ENCODE measurements around the gene ARHGAP20.

DNA sequence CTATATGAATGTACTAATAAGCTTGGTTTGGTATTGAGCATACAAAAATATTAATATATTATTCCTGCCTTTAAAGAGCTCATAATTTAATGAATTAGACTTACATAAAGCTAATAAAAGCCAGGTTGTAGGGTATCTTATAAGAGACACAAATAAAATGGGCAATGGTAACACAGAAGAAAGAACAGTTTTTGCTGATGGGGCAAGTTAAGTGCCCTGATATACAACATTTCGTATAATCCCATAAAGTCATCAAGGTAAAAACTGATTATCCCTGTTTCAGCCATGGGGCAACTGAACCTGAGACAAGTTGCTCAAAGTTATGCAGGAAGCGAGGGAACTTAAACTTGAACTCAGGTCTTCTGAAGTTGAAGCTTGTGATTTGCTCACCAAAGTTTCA is 48.9 kb upstream of the ARHGAP20 start:
- no peak for TF ChIP-seq CTCF (IDR thresholded peaks at IDR 0.05; ENCODE audit: low read depth, low read length, missing input control)
- TF ChIP-seq RAD21 (IDR thresholded peaks at IDR 0.05): no peak
- TF ChIP-seq HNF4A (conservative IDR thresholded peaks at IDR 0.05): no peak
- no peak for TF ChIP-seq JUND (IDR thresholded peaks at IDR 0.05)
- TF ChIP-seq, protein P1, sequence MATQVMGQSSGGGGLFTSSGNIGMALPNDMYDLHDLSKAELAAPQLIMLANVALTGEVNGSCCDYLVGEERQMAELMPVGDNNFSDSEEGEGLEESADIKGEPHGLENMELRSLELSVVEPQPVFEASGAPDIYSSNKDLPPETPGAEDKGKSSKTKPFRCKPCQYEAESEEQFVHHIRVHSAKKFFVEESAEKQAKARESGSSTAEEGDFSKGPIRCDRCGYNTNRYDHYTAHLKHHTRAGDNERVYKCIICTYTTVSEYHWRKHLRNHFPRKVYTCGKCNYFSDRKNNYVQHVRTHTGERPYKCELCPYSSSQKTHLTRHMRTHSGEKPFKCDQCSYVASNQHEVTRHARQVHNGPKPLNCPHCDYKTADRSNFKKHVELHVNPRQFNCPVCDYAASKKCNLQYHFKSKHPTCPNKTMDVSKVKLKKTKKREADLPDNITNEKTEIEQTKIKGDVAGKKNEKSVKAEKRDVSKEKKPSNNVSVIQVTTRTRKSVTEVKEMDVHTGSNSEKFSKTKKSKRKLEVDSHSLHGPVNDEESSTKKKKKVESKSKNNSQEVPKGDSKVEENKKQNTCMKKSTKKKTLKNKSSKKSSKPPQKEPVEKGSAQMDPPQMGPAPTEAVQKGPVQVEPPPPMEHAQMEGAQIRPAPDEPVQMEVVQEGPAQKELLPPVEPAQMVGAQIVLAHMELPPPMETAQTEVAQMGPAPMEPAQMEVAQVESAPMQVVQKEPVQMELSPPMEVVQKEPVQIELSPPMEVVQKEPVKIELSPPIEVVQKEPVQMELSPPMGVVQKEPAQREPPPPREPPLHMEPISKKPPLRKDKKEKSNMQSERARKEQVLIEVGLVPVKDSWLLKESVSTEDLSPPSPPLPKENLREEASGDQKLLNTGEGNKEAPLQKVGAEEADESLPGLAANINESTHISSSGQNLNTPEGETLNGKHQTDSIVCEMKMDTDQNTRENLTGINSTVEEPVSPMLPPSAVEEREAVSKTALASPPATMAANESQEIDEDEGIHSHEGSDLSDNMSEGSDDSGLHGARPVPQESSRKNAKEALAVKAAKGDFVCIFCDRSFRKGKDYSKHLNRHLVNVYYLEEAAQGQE (IDR thresholded peaks at IDR 0.05): no peak
- TF ChIP-seq SP1 (IDR thresholded peaks at IDR 0.05): no peak
